ENCODE measurements around the gene EXOC4. TPM values are rescaled to one million over a fixed set of nuclear protein-coding genes. Genes with fewer than 3 reads are reported as not detected.

EXOC4 gene
- total and polyA plus RNA-seq, 7 donors, result 7.6 to 63.0 (median 29.1) TPM

- Histone ChIP-seq H3K27me3 (ENCODE audit: insufficient read depth in 3 of 3, low read length in 2 of 3) (no peaks in the 10 kb centered on the region), H3K36me3 (ENCODE audit: insufficient read depth in 1 of 2, low read depth in 1 of 2) (no peaks in the 10 kb centered on the region), H3K4me3 (no peak overlapping the region), H3K27ac (no peak overlapping the region), H3K9me3 (peaks cover 4% of the 10 kb centered on the region), H3K4me1 (no peaks in the 10 kb centered on the region)
- WGBS, 3 donors, result 86 to 95% (median 94%) methylated on average over 3 of the region's 3 CpGs
- no peak for ATAC-seq
- intact Hi-C loops (cut with DNase I), result no loop called here
- no peak for DNase-seq
- no peak for TF ChIP-seq CTCF (IDR thresholded peaks at IDR 0.05)
Observed at GRCh38 chr7:133961724-133962123, 708.8 kb downstream of the EXOC4 start.

- DNase-seq (no peak), ATAC-seq (no peak)
- TF ChIP-seq CTCF (IDR thresholded peaks at IDR 0.05), result no peak
- Histone ChIP-seq H3K4me1 (no peaks in the 10 kb centered on the region), H3K27ac (no peak overlapping the region), H3K9me3 (peaks cover 4% of the 10 kb centered on the region), H3K36me3 (ENCODE audit: insufficient read depth in 1 of 2, low read depth in 1 of 2) (no peaks in the 10 kb centered on the region), H3K4me3 (no peak overlapping the region), H3K27me3 (ENCODE audit: insufficient read depth in 3 of 3, low read length in 2 of 3) (no peaks in the 10 kb centered on the region)
- WGBS, 3 donors, result 89 to 91% (median 90%) methylated on average over 4 of the region's 4 CpGs
- intact Hi-C loops (cut with DNase I), result no loop called here
Observed at GRCh38 chr7:133962646-133963045, 709.8 kb downstream of the EXOC4 start.

GRCh38 chr7:133963629-133964028, 710.8 kb downstream of the EXOC4 start:
- TF ChIP-seq CTCF (IDR thresholded peaks at IDR 0.05), result no peak
- Histone ChIP-seq H3K36me3 (ENCODE audit: insufficient read depth in 1 of 2, low read depth in 1 of 2) (no peaks in the 10 kb centered on the region), H3K27ac (no peak overlapping the region), H3K27me3 (ENCODE audit: insufficient read depth in 3 of 3, low read length in 2 of 3) (no peaks in the 10 kb centered on the region), H3K9me3 (peaks cover 4% of the 10 kb centered on the region), H3K4me1 (no peaks in the 10 kb centered on the region), H3K4me3 (no peak overlapping the region)
- no peak for DNase-seq
- intact Hi-C loops (cut with DNase I), result no loop called here
- 56 to 77% (median 72%) methylated on average over 2 of the region's 2 CpGs for WGBS, 3 donors
- ATAC-seq, result no peak

- no peak for DNase-seq
- WGBS, 3 donors, result 87 to 94% (median 94%) methylated on average over 2 of the region's 2 CpGs
- intact Hi-C loops (cut with DNase I), result no loop called here
- H3K9me3 ChIP-seq, result no peaks in the 10 kb centered on the region
- no peak overlapping the region for H3K27ac ChIP-seq
- TF ChIP-seq CTCF (IDR thresholded peaks at IDR 0.05), result no peak
- no peaks in the 10 kb centered on the region for H3K4me1 ChIP-seq
- no peaks in the 10 kb centered on the region for H3K36me3 ChIP-seq (ENCODE audit: insufficient read depth in 1 of 2, low read depth in 1 of 2)
- no peaks in the 10 kb centered on the region for H3K27me3 ChIP-seq (ENCODE audit: insufficient read depth in 3 of 3, low read length in 2 of 3)
- H3K4me3 ChIP-seq, result no peak overlapping the region
- ATAC-seq, result no peak
Observed at GRCh38 chr7:133971625-133972024, 718.7 kb downstream of the EXOC4 start.

- no peaks in the 10 kb centered on the region for H3K4me1 ChIP-seq
- no peaks in the 10 kb centered on the region for H3K27me3 ChIP-seq (ENCODE audit: insufficient read depth in 3 of 3, low read length in 2 of 3)
- intact Hi-C loops (cut with DNase I), result no loop called here
- no peaks in the 10 kb centered on the region for H3K36me3 ChIP-seq (ENCODE audit: insufficient read depth in 1 of 2, low read depth in 1 of 2)
- no peak for ATAC-seq
- no peak for DNase-seq
- no peak overlapping the region for H3K4me3 ChIP-seq
- 97 to 100% (median 98%) methylated on average over 2 of the region's 2 CpGs for WGBS, 3 donors
- TF ChIP-seq CTCF (IDR thresholded peaks at IDR 0.05), result no peak
- H3K9me3 ChIP-seq, result no peaks in the 10 kb centered on the region
- no peak overlapping the region for H3K27ac ChIP-seq
Observed at GRCh38 chr7:133973710-133974109, 720.8 kb downstream of the EXOC4 start.
